GM21723 (cell line): ENCODE measurements around the gene GALNT13.

ENCODE experiments used
- ATAC-seq: cut with Tn5 transposase; IDR thresholded peaks from one replicate; pipeline ENCODE4 v1.9.1; 2021; ENCODE audit warnings: mild to moderate bottlenecking, moderate library complexity; ENCODE audit not compliant: unreplicated experiment

The GALNT13 gene

DNA sequence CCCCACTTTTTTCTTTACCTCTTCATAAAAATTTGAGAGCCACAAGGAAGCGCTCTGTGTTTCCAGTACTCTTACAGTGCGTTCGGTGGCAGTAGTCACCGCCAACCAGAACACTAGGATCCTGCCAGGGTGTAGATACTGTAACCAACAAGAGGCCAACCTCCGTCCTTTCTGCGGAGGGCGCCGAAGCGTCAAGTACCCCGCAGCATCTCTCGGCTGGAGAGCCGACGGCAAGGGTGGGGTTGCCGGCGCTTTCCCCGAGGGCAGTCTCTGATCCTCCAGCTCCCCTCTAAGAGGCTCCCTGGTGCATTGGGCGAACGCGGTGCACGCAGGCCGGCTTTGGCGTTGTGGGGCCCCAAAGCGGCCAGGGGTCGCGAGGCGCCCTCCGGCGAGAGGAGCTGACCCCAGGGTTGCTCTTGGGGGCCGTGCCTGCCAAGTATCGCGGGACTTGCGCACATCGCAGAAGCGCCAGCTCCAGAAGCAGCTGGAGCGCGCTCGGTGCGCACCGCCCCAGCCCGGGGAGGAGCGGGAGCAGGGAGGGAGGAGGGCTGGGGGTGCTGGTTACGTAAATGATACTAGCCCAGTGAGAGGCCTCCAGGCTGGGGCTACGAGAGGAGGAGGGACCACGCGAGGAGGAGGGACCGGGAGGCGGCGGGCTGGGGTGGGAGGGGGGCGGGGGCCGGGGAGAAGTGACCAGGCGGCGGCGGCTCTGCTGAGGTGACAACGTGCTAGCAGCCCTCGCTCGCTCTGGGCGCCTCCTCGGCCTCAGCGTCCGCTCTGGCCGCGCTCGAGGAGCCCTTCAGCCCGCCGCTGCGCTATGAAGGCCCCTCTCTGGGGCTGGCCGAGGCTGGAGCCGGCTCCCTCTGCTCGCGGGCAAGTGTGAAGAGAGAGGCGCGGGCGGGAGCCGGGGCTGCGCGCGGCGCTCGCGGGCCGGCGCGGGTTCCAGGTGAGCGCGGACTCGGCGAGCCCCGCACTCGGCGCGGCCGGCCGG, at the start of gene GALNT13:
Gene GALNT13, plus strand, starts transcription at position 692 of the 991 bp plus-strand sequence.
- no peak for ATAC-seq

DNA sequence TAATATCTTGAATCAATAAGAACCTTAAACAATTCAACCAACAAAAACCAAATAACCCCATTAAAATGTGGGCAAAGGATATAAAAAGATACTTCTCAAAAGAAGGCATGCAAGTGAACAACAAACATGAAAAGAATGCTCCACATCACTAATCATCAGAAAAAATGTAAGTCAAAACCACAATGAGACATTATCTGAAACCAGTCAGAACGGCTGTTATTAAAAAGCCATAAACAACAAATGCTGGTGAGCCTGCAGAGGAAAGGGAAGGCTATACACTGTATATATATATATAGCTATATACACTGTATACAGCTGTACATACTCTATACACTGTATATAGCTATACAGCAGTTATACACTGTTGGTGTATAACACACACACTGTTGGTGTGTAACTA, 47.8 kb upstream of the GALNT13 start:
- ATAC-seq: no peak

DNA sequence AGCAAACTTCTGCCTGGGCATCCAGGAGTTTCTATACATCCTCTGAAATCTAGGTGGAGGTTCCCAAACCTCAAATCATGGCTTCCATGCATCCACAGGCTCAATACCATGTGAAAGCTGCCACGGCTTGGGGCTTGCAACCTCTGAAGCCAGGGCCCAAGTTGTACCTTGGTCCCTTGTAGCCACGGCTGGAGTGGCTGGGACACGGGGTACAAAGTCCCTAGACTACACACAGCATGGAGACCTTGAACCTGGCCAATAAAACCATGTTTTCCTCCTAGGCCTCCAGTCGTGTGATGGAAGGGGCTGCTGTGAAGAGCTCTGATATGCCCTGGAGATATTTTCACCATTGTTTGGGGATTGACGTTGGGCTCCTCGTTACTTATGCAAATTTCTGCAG, 43.4 kb upstream of the GALNT13 start:
- ATAC-seq: no peak

DNA sequence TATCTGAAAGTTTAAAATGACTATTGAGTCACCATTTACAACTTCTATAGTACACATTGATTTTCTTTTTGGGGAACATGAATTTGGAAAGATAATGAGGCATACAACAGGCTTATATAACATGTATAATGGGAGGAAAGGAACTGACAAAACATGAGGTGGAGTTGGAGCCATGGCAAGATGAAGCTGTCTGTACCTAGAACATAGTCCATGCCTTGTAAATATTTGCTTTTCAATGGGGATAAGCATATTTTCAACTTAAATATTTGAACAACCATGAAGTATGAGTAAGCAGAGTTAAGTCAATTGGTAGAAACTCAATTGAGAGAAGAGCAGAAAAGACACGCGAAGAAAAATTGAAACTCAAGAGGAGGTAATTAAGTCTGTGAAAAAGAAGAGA, 37.1 kb upstream of the GALNT13 start:
- no peak for ATAC-seq

DNA sequence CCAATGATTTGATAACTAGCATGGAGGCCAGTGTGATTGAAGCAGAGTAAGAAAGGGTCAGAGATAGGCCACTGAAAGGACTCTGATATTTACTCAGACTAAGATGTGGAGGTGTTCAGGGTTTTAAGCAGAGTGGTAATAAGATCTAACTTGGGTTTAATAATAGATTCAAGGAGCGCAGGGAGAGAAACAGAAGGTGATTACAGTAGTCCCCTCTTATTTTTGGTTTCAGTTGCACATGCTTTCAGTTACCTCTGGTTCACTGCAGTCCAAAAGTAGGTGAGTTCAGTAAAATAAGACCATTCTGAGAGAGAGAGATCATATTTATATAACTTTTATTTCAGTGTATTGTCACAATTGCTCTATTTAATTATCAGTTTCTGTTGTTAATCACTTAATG, 13.5 kb upstream of the GALNT13 start:
- no peak for ATAC-seq

DNA sequence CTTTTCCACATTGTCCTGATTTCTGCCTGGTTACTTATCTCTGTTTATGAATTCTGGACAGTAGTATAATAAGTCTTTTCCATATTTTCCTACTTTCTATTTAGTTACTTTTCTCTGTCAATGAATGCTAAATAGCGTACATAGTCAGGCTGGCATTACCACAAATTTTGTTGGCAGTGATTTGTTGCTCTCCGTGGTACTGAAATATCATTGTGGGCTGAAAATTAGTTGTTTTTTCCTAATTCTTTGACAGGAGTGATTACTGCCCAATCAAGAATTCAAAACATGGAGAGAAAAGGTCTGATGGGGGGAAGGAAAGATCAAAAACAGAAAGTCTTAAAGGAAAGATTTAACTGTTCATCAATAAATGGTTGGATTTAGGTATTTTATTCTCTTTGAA, 7.7 kb upstream of the GALNT13 start:
- no peak for ATAC-seq

DNA sequence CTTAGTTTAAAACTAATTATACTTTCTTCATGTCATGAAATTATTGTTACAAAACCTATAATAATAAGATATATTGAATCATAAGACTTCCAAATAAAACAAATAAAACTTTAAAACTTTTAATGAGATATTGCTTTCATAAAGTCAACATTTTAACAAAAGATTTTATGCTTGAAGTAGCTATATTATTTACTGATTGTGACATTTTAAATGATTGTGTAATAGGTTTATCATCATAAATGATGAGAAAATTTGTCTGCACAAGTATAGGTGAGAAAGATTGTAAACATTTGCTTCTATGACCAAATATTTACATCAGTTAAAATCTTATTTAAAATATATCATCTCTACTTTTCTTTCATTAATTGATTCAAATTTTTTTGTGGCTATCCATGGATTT, 5.1 kb upstream of the GALNT13 start:
- no peak for ATAC-seq

DNA sequence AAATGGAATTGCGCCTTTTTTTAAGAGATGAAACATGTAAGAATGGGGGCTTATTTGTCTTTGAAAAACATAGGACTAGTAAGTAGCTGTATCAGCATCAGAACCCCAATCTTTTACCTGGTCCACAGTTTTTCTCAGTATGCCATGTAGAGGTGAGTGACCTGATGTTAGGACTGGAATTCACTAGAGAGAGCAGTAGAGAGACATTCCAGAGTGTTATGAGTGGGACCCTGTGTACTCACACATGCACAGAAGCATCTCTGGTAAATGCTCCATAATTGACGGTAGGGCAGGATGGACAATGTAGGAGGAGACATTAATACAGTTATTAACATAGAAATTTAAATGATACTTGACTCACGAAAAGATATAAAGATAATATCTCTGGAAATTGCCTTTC, 1.4 kb upstream of the GALNT13 start:
- no peak for ATAC-seq

DNA sequence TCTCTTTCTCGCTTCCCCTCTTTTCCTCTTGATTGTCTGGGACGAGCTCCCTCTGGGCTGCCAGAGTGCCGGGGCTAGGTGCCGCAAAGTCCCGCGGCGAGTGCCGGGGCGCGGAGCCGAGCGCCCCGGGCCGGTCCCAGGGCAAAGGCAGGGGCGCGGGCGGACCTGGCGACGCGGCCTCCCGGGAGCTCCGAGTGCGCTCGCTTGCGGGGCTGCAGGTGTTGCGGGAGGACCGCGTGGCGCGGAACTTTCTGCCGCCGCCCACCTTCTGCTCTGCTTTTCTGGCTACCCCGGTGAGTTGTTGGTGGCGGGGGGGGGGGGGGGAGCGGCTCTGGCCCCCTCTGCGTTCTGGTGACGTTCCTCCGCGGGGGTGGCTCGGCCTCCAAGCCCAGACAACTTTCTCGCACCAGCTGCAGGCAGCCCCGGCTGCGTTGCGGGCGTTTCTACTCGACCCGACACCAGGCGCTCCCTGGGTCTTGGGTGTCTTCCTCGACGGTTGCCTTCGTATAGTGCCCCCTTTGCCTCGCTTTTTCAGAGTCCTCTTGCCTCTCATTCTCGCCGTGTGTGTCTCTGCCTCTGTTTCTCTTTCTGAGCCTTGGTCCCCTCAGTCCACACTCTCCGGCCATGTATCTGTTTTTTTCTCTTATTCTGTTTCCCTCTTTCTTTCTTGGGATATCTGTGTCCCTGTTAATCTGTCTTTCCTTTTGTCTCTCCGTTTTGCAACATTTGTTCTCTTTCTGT, 759 bp downstream of the GALNT13 start:
- ATAC-seq: no peak

DNA sequence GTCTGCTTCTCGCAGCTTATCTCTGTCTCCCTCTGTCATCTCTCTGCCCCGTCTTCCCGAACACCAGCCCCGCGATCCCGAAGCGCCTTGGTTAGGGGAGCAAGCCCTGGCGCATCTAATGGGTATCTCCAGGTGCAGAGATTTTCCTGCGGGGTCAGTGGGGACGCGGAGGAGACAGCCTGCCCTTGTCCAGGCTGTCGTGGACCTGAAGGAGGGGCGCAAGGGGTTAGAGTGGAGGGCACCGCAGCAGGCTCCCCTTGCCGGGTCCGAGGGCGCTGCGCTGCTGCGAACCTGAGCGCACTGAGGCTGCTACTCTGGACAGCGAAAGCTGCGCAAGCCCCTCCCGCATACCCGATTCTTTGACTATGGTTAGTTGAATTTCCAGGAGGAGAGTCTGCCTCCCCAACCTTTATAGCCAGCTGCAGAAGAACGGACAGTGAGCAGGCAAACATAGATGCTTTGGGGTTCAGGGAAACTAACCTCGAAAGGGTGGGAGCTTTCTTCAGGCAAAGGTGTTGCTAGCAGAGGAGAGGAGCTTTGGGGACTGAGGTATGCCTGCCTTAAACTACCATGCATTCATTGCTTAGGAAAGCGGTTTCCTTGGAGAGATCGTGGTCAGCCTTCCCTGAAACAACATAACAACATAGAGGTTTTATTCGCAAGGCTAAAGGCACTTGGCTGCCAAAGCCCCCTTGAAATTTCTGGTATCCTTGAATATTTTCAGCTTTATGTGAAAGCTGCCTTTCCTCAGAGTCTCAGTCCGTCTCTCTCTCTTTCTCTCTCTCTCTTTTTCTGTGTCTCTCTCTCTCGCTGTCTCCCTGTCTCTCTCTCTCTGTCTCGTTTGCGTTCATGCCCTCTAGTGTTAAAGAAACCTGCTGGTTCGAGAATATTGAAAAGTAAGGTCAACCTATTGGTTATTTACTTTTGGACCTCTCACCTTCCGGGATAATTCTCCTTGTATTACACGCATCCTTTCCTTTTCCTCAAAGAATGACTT, 1.6 kb downstream of the GALNT13 start:
- ATAC-seq: no peak

DNA sequence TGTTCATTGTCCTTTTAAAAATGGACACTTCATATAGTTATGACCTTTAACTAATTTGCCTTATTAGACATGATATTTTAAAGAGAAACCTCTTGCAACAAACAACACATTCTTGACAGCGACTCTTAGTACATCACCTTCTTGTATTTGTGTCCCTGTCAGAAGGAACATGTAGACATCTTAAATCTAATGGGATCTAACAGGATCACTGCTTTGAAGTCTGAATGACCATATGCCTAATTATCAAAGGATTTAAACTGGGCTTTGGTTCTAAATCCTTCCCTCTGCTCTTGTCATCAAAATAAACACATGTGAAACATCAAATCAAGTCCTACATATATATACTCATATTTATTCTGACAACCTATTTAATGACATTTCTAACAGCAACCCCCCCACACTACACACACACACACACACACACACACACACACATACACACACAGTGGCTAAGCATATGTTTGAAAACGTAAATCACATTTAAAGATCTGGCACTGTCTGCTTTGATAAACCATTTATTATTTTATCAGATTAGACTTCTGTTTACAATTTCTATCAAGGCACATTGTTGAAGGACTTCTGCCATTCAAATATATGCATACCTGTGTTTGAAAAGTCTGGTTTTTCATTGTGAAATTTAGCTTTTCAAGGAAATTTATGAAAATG, 4.2 kb downstream of the GALNT13 start:
- no peak for ATAC-seq

DNA sequence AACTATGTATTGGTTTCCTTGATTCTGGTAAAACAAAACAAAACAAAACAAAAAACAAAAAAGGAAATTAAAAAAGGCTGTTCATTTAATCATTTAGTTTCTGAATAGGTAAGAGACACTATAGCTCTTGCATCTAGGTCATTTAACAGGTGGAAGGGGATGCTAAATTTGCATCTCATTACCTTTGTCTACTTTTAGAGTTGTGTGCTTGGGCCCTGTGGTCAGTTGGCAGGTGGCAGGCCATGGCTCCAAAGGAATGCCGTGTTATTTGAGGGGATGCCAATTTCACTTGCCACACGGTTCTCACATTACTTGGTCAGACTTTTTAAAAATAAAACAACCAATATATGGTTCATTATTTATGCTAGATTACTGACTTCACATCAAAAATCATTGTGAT, 9.2 kb downstream of the GALNT13 start:
- no peak for ATAC-seq

DNA sequence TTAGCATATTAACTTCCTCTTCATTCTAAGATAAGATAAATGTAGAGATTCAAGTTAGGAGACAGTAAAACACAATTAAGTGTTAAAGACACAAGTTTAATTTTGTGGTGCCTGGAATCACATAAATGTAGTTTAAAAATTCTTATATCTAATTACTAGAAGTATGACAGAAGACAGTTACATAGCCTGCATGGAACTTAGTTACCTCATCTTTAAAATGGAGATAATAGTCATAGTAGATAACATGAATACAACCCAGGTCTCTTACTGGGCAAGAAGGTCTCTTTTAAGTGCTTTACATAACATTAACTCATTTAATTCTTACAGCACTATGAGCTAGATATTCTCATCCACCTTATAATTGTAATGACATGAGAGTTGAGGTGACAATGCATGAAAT, 15.1 kb downstream of the GALNT13 start:
- ATAC-seq: no peak

DNA sequence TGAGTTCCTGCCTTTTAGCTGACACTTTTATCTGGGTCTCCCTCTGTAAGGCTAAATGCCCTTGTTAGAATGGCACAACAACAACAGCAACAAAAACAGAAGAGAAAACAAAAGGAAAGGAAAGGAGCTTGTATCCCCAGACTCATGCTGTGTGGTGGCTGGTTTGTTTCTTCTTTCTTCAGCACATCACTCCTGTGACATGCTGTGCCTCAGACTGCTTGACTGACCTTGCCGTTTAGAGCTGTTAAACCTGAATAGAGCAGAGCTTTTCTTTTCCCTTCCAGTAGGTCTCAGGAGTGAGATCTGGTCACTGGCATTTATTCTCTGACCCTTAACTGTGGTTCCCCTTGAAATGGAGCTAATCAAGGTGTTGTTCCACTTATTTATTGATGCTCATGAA, 18.9 kb downstream of the GALNT13 start:
- no peak for ATAC-seq

DNA sequence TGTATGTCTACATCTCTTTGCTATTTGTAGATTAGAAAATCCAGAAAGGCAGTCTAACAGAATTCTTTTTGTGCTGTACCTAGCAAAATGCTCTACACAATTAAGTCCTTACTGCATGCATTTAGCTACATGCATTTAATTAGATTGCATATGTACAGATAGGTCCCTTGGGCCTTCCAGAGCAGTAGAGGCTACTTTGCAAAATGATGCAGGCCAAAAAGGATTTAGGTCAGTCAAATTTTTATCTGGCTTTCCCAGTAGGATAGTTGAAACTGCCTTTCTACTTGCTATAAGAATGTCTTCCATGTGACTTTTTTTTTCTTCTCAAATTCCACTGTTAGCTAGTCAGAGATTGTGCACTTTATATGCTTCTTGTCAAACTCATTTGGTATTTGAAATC, 19.3 kb downstream of the GALNT13 start:
- ATAC-seq: no peak

DNA sequence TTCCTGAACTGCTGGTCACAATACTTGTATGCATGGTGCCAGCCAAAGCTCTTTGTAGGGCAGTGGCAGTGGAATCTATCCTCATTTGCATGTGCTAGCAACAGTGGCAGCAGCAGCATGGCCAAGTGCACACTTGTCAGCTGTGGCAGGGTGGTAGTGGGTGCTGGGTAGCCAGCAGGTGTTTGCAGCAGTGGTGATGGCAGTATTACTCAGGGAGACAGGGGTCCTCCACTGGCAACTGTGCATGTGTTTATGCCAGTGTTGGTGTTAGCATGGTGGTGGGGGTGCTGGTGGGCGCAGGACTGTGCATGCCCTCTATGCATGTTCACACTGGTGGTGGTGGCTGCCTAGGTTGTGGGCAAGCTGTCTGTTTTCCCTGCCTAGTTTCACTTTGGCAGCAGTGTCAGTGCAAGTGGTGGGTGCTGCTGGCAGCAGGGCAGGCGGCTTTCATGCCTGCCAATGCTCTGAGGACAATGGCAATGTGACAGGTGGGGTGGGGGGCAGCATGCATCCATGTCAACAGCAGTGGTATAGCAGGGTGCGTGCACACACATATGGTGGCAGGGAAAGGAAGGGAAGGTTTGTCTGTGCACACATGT, 41.2 kb downstream of the GALNT13 start:
- no peak for ATAC-seq

DNA sequence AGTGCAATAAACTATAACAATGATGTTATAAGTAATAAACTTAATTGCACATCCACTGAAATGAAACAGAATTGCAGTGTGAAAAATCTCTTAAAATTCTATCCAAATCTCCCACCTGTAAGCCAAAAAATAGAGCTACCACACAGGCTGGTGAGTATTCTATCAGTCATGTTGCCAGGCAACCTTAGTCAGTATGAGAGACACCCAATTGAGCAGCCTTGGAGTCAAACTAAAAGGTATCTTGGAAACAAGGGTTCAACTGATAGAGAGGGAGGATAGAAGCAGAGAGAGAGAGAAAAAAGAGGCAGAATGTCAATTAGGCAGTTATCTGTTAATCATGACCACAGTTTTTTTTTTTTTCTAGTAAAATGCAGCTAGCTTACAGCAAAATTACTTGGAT, 45.8 kb downstream of the GALNT13 start:
- no peak for ATAC-seq

DNA sequence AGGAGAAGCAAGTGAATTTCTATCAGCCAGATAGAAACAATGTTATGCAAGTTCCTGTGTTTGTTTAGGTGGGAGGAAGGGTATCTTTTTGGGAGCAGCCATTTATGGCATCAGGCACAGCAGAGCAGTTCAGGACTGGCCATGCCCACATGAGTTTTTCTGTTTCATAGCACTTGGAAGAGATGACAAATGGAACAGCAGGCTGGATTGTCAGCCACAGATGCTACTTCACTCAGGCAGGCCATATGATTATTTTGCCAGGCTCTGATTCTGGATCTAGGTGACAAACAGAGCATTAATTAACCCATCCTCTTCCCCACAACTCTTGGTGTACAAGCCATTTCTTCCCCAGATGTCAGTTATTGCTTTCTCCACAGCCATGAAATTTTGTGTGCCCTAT, 63.8 kb downstream of the GALNT13 start:
- no peak for ATAC-seq

DNA sequence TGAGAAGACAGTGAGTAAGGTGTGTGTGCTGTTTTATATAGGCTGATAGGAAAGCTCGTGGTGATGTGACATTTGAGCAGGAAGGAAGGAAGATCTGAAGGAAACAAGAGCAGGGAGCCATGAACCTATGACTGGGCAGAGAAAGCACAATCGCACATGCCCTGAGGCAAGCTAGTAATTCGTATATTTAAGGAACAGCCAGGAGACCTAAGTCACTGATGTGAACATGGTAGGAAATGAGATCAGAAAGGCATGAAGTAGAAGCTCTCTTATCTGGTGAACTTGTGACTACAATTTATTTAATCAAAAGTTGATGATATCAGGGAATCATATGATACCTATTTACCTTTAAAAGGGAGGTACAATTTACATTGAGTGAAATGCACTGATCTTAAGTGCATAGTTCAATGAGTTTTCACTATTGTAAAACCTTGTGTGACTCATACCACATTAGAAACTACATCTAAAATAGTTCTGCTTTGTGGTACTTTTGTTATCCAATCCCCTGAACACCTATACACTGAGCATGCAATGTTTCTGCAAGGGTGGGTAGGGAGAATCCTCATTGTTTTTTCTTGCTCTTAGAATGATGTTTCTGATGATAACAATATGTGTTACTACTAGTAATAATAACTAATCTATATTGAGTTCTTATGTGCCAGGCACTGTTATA, 67.5 kb downstream of the GALNT13 start:
- no peak for ATAC-seq
